DOHH2 (cell line): ENCODE data around the gene ABCA2.

Experiments used
- H3F3A ChIP-seq: fragments of 200-600 bp; sonication (generic), shearing (Covaris generic); 2 replicates; pipeline ENCODE4 v1.6.0; 2016; ENCODE audit warnings: antibody characterized with exemption, mild to moderate bottlenecking; ENCODE audit not compliant: control insufficient read depth, insufficient read depth
- H3K27ac ChIP-seq: fragments of 200-600 bp; sonication (generic); 2 replicates; pipeline ENCODE4 v1.5.1; 2014; ENCODE audit warnings: low read depth, mild to moderate bottlenecking, low read length, moderate library complexity
- H3K27me3 ChIP-seq: fragments of 200-600 bp; sonication (generic); 2 replicates; pipeline ENCODE4 v1.6.1; 2014; ENCODE audit warnings: mild to moderate bottlenecking, low read length, mixed read lengths; ENCODE audit not compliant: control insufficient read depth
- H3K36me3 ChIP-seq: fragments of 200-600 bp; sonication (generic); 2 replicates; pipeline ENCODE4 v1.6.1; 2014; ENCODE audit warnings: mild to moderate bottlenecking, low read length, moderate library complexity, mixed read lengths; ENCODE audit not compliant: control insufficient read depth
- H3K4me1 ChIP-seq: fragments of 200-600 bp; sonication (generic); 2 replicates; pipeline ENCODE4 v1.6.1; 2014; ENCODE audit warnings: mild to moderate bottlenecking, low read length, mixed read lengths; ENCODE audit not compliant: control insufficient read depth
- H3K4me2 ChIP-seq: fragments of 200-600 bp; sonication (generic); 2 replicates; pipeline ENCODE4 v1.6.0; 2014; ENCODE audit warnings: mild to moderate bottlenecking, low read length, moderate library complexity
- H3K4me3 ChIP-seq: fragments of 200-600 bp; sonication (generic); 2 replicates; pipeline ENCODE4 v1.5.1; 2014; ENCODE audit warnings: mild to moderate bottlenecking, low read length, mixed read lengths
- H3K79me2 ChIP-seq: fragments of 200-600 bp; sonication (generic); 2 replicates; pipeline ENCODE4 v1.6.1; 2014; ENCODE audit warnings: mild to moderate bottlenecking, low read length, mixed read lengths; ENCODE audit not compliant: control insufficient read depth
- H3K9me2 ChIP-seq: fragments of 200-600 bp; sonication (generic); replicated peaks from 2 replicates; pipeline ENCODE4 v1.6.1; 2014; ENCODE audit warnings: mild to moderate bottlenecking, low read length, mixed read lengths; ENCODE audit not compliant: control insufficient read depth
- H3K9me3 ChIP-seq: fragments of 200-600 bp; sonication (generic); 2 replicates; pipeline ENCODE4 v1.6.1; 2014; ENCODE audit warnings: antibody characterized with exemption, low read length, mixed read lengths; ENCODE audit not compliant: control insufficient read depth, insufficient read depth
- H4K20me1 ChIP-seq: fragments of 200-600 bp; sonication (generic); 2 replicates; pipeline ENCODE4 v1.6.0; 2014; ENCODE audit warnings: low read depth, mild to moderate bottlenecking, antibody characterized with exemption, low read length, moderate library complexity; ENCODE audit not compliant: control insufficient read depth, insufficient read depth
- EZH2phosphoT487 ChIP-seq: fragments of 200-600 bp; sonication (generic); IDR thresholded peaks from 2 replicates; pipeline ENCODE4 v1.6.1; 2017; ENCODE audit warnings: borderline replicate concordance, mild to moderate bottlenecking, antibody characterized with exemption, low read length, moderate library complexity, mixed read lengths
- TF ChIP-seq, protein P1 (sequence below): fragments of 200-600 bp; sonication (generic); IDR thresholded peaks from one replicate; pipeline ENCODE4 v1.5.1; 2014; ENCODE audit warnings: antibody characterized with exemption, mild to moderate bottlenecking, low read depth, low read length; ENCODE audit not compliant: poor library complexity, severe bottlenecking

ABCA2 gene

GRCh38 chr9:137017071-137017470 is 11.0 kb downstream of the ABCA2 start:
- Histone ChIP-seq H3K27me3 (no peaks in the 10 kb centered on the region), H3K9me2 (no peaks in the 10 kb centered on the region), H3K27ac (no peak overlapping the region), H3F3A (no peaks in the 10 kb centered on the region), H4K20me1 (no peaks in the 10 kb centered on the region), H3K4me2 (no peak overlapping the region), H3K79me2 (no peaks in the 10 kb centered on the region), H3K9me3 (no peaks in the 10 kb centered on the region), H3K36me3 (no peaks in the 10 kb centered on the region), H3K4me1 (no peaks in the 10 kb centered on the region), H3K4me3 (no peak overlapping the region)
- no peak for TF ChIP-seq EZH2phosphoT487
- TF ChIP-seq, protein P1, sequence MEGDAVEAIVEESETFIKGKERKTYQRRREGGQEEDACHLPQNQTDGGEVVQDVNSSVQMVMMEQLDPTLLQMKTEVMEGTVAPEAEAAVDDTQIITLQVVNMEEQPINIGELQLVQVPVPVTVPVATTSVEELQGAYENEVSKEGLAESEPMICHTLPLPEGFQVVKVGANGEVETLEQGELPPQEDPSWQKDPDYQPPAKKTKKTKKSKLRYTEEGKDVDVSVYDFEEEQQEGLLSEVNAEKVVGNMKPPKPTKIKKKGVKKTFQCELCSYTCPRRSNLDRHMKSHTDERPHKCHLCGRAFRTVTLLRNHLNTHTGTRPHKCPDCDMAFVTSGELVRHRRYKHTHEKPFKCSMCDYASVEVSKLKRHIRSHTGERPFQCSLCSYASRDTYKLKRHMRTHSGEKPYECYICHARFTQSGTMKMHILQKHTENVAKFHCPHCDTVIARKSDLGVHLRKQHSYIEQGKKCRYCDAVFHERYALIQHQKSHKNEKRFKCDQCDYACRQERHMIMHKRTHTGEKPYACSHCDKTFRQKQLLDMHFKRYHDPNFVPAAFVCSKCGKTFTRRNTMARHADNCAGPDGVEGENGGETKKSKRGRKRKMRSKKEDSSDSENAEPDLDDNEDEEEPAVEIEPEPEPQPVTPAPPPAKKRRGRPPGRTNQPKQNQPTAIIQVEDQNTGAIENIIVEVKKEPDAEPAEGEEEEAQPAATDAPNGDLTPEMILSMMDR, result no peak

DNA sequence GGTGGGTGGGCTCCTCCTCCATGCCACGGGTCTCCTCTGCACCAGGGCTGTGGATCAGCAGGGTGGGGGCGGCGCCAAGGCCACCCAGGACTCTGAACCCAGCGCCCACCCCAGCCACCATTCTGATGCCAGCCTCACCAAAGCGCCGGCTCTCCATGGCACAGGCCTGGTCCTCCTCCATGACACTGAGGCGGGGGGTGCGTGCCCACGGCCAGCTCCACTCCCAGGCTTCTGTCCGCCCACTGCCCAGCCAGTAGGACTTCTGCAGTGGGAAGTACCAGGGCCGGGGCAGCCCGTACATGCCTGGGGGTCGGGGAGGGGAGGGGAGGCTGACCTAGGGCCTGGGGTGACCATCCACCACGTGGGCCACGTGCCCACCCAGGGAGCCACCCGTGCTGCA is 11.6 kb downstream of the ABCA2 start:
- TF ChIP-seq EZH2phosphoT487, result no peak
- TF ChIP-seq, protein P1, result no peak
- H3K9me3 ChIP-seq, result no peaks in the 10 kb centered on the region

DNA sequence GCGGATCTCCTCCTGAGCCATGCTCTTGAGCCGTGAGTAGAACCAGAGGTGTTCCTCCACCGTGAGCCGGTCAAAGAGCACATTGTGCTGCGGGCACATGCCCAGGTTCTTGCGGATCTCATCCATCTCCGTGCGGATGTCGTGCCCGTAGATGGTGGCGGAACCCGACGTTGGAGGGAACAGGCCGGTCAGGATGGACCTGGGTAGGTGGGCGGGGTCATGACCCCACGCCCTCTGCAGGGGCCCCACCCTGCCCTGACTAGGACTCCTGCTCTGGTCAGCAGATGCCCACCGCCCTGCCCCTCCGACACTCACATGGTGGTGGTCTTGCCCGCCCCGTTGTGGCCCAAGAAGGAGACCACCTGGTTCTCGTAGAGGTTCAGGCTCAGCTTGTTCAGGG is 12.1 kb downstream of the ABCA2 start:
- Histone ChIP-seq H3K4me2 (no peak overlapping the region), H3K79me2 (no peaks in the 10 kb centered on the region), H3K4me1 (no peaks in the 10 kb centered on the region), H3F3A (no peaks in the 10 kb centered on the region), H4K20me1 (no peaks in the 10 kb centered on the region), H3K4me3 (no peak overlapping the region), H3K9me2 (no peaks in the 10 kb centered on the region), H3K27me3 (no peaks in the 10 kb centered on the region), H3K36me3 (no peaks in the 10 kb centered on the region), H3K27ac (no peak overlapping the region), H3K9me3 (no peaks in the 10 kb centered on the region)
- TF ChIP-seq, protein P1, result no peak
- no peak for TF ChIP-seq EZH2phosphoT487

More for the DNA sequence above, 11.6 kb downstream of the ABCA2 start:
- Histone ChIP-seq H4K20me1 (no peaks in the 10 kb centered on the region), H3K27ac (no peak overlapping the region), H3K36me3 (no peaks in the 10 kb centered on the region), H3K27me3 (no peaks in the 10 kb centered on the region), H3K4me1 (no peaks in the 10 kb centered on the region), H3K4me2 (no peak overlapping the region), H3K4me3 (no peak overlapping the region), H3K9me2 (no peaks in the 10 kb centered on the region), H3K79me2 (no peaks in the 10 kb centered on the region), H3F3A (no peaks in the 10 kb centered on the region)

GRCh38 chr9:137015540-137015930 is 12.5 kb downstream of the ABCA2 start:
- no peaks in the 10 kb centered on the region for H3K9me3 ChIP-seq
- H3K27ac ChIP-seq, result no peak overlapping the region
- H3F3A ChIP-seq, result no peaks in the 10 kb centered on the region
- no peak for TF ChIP-seq EZH2phosphoT487
- TF ChIP-seq, protein P1, result no peak
- no peak overlapping the region for H3K4me3 ChIP-seq
- H4K20me1 ChIP-seq, result no peaks in the 10 kb centered on the region
- H3K27me3 ChIP-seq, result no peaks in the 10 kb centered on the region
- no peak overlapping the region for H3K4me2 ChIP-seq
- no peaks in the 10 kb centered on the region for H3K79me2 ChIP-seq
- no peaks in the 10 kb centered on the region for H3K9me2 ChIP-seq
- no peaks in the 10 kb centered on the region for H3K4me1 ChIP-seq
- no peaks in the 10 kb centered on the region for H3K36me3 ChIP-seq
